HG02840 (cell line): ENCODE measurements around the gene COL4A2.
"Not testable (repeated sequence)": the region's sequence is repeated elsewhere in the genome, so short reads cannot be mapped to it uniquely, and the experiment has no call there.

Experiments used
- ATAC-seq: cut with Tn5 transposase; IDR thresholded peaks from one replicate; pipeline ENCODE4 v1.9.1; 2021; ENCODE audit warnings: mild to moderate bottlenecking, moderate library complexity, moderate number of reproducible peaks; ENCODE audit not compliant: unreplicated experiment, low FRiP score

COL4A2 gene

DNA sequence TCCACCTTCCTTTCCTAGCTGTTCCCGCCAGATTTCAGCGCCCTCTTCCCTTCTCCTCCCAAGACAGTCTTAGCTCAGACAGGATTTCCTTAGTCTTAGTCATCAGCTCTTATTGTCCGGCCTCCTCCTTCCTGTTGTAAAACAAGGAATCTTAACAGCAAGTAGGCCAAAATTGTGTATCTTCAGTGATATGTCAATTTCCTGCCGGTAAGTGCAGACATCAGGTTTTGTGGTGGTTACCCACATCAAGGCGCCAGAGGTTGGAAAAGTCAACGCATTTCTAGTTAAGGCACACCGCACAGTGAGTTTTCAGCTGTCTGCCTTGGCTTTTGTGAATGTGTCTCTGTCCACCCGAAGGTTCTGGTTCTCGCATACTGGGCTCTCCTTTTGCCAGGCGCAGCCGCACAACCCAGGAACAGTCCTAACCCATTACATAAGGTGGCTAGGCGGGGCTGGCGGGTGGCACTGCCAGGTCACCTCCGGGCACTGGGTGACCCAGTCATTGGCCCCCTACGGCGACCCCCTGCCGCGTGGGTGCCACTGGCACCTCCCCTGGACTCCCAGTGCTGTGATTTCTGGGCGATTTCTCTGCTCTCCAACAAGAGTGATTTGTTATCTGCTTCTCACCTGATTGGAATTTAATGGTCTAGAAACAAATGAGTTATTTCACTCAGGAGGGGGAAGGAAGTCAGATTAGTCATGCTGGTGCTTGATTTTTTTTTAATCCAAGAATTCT, 12.9 kb downstream of the COL4A2 start:
- ATAC-seq: no peak

DNA sequence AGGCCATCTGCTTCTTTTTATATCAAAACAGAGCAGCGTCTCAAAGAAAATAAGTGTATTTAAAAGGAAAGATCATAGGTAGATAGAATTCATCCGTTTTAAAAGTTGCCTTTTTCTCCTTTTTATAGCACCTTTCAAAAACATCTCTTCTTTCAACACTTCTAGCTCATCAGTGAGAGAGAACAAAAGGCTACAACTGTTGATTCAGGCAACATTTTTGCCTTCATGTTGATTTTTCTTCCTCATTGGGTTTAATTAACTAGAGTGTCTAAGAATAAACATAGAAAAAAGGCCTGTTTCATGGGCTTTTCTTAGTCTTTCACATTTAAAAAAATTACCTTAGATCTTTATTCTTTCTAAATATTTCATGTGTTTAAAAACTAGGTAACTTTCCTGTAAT, 13.6 kb downstream of the COL4A2 start:
- ATAC-seq: no peak

- not testable (repeated sequence) for ATAC-seq
Measured at GRCh38 chr13:110321573-110321972, 14.5 kb downstream of the COL4A2 start.

GRCh38 chr13:110322126-110322827, 15.2 kb downstream of the COL4A2 start:
- no peak for ATAC-seq

DNA sequence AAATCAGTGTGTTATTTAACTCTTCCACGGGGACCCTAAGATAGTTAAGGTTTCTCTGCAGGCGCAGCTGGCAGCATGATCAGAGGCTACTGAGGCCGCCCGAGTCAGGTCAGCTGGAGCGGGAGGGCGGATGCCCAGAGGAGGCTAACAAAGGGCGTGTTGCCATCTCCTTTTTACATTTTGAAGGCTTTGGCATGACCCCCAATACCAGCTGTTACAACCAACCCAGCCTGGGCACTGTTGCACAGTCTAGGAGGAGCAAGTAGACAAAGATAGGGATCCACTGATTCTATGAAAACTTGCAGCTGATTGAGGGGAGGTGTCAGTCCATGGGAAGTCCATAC, 15.7 kb downstream of the COL4A2 start:
- no peak for ATAC-seq

DNA sequence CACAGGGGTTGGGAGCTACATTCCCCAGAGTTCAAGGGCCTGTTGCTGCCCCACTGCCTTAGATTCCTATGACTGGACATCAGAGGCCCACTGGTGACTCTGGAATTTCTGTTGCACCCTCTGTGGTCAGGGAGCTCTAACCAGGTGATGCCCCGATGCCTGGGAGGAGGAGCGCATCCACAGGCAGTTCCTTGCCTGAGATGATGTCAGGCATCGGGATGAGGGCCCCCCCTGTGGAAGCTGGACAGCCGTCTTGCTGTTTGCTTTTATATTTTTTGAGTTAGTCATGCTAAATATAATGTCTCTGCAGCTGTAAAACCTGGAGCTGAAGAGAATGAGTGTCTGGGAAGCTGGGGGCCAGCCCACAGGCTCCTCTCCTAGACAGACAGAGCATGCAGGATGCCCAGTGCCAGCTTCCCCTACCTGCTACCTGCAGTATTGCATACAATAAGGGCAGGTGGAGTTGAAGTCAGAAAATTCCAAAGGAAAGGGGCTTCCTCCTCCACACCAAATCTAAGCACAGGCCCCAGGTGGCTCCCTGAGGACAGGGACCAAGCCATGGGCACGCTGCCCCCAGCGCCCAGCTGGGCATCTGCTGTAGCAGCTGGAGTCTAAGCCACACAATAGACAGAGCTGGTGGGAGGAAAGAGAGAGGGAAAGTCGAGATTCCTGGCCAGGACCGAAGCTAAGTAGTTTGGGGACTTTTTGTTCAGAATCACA, 16.2 kb downstream of the COL4A2 start:
- no peak for ATAC-seq

- ATAC-seq: no peak
Measured at GRCh38 chr13:110324026-110324749, 17.1 kb downstream of the COL4A2 start.

DNA sequence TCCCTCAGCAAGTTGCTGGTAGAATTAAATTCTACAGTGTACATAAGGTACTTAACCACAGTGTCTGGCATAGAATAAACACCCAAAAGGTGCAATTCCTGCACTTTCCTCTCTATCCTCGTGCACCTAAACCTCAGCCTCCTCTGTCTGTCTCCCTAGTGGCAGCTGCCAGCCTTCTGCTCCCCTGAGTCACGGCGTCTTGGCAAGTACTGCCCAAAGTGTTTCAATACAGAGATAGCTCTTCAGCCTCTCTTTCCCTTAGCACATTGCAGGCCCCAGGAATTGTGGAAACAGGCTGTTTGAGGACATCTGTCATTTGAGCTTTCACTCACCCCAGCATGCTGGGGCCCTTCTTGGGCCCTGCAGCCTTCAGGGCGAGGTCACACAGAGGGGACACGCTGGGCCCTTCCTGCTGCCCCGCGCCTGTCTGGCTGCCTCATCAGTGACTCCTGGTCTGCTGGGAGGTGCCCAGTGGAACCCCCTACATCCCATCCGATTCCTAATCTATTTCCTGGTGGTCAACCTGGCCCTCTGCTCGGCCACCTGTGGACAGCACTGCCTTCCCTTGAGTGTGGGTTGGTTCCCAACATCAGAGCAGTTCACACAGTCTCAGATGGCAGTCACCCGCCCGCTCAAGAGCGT, 19.3 kb downstream of the COL4A2 start:
- no peak for ATAC-seq

DNA sequence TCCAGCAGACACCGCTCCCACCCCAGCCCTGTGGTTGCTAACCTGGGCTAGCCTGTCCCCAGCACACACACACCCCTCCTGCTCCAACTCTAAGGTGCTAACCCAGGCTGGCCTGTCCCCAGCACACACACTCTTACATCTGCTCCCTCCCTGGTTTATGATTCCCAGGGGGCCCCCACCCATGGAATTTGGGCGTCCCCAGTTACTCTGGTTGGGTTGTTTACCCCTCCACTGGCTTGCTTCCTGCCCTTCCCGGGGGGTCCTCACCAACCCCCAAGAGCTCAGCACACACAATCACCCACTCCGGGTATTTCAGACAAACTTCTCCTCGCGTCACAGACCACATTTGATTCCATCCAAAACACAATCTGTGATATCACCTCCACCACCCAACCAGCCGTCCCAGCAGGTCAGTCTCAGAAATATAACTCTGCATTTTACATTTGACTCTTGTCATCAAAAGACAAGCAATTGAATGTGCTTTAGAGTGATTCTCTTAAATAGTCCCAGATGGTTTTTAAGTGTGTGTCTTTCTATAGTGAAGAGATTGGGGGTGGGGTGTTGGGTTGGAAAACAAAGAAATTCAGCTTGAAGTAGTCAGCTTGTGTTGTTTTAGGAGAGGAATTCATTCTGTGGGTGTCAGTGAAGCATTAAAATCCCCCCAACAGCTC, 20.1 kb downstream of the COL4A2 start:
- ATAC-seq: no peak

DNA sequence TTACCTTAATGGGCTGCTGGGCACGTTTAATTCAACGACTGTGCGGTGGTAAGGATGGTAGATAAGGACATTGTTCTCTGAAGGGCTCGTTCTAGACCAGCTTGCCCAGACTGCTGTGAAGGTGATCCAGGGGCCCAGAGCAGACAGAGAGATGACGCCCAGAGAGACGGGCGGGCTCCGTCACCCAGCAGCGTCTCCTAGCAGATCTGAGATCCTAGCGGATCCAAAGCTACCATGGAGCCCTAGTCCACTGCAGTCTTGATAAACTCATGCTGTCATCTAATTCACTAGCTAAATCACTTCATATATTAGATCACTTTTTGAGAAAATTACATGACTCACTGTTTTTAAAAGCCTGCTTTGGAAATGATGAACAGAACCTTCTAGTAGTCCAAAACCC, 21.5 kb downstream of the COL4A2 start:
- ATAC-seq: no peak

DNA sequence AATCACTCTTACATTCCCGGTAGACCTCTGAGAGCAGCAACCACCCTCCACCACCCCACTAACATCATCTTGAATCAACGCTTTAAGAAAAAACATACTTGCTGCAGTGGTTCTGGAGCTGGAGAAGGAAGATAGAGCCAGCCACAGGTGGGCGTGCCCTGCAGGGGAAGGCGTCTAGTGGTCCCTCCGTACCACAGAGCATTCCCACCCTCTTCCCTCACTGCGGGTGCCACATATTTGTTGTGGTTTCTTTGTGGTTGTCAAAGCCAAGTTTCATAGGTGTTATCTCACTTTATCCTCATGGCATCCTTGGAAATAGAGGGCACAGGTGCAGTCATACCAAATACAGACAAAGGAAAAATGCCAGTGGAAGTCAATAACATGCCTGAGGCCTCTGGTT, 22.2 kb downstream of the COL4A2 start:
- no peak for ATAC-seq

GRCh38 chr13:110329798-110330461, 22.8 kb downstream of the COL4A2 start:
- ATAC-seq: no peak

- no peak for ATAC-seq
Measured at GRCh38 chr13:110330491-110331011, 23.5 kb downstream of the COL4A2 start.

DNA sequence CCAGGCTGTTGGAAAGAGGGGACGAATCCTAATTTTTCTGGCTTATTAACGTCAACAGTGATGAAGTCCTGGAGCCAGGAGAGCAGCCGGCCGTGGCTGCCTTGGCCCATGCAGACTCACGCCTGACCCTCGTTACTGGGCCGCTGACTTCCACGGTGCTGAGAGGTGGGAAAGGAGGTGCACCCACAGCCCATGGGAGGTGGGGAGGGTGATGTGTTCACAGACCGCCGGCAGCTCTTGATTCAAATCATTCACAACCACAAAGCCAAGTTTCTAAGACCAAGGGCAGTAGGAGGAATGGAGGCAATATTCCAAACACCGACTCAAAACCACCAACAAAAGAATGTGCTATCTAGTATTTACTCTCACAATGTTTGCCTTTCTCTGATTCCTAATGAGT, 24.3 kb downstream of the COL4A2 start:
- no peak for ATAC-seq

DNA sequence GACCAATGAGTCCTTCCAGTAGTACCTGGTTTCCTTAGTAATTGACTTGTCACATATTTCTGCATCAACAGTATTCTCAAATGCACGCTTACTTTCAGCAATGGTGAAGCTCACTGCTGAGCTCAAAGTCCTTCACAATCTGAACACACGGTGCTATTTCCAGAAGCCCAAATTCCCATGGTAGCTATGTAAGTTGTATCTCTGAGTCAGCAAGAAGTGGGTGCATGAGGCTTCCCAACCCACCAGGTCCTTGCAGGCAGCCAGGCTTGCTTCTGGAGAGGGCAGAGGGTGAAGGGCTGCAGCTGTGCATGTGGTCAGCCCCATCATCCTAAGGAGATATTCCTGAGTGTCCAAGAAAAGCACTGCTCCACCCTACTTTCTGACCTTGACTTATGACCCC, 25.7 kb downstream of the COL4A2 start:
- no peak for ATAC-seq

DNA sequence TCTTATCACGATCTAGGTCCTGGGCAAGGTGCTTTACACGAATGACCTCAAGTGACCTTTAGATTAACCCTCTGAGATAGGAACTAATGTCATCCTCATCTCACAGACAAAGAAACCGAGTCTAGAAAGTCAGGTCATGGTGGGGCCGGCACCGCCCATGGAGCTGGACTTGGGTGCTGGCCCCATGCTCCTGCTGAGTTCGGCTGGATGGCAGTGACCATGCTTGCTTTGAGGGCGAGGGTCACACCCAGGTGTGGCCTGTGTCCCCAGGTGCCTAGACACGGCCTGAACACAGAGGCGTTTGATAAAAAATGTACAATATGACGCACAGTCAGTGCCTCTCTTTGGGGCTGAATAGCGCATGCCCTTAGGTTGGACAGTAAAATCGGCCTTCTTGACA, 26.8 kb downstream of the COL4A2 start:
- ATAC-seq: no peak

GRCh38 chr13:110334256-110334655, 27.2 kb downstream of the COL4A2 start:
- no peak for ATAC-seq

DNA sequence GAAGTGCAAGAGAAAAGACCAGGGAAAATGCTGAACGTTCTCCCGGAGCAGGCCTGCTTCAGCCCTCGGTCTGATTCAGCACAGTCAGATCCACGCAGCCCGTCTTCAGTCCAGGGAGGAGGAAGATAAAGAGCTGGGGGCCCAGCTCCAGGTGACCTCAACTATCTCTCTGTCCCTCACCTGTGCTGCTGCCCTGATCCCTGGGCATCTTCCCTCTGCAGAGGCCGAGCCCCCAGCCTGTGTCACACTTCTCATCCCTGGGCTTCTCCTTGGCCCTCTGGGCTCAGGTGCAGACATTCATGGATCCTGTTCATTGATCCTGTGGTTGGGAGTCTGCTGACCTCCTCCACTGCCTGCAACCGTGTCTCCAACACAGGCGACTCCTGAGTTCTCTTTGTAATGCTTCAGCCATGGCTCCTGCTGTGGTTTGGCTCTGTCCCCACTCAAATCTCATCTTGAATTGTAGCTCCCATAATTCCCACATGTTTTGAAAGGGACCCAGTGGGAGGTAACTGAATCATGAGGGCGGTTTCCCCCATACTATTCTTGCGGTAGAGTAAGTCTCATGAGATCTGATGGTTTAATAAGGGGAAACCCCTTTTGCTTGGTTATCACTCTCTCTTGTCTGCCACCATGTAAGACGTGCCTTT, 27.9 kb downstream of the COL4A2 start:
- ATAC-seq: no peak

DNA sequence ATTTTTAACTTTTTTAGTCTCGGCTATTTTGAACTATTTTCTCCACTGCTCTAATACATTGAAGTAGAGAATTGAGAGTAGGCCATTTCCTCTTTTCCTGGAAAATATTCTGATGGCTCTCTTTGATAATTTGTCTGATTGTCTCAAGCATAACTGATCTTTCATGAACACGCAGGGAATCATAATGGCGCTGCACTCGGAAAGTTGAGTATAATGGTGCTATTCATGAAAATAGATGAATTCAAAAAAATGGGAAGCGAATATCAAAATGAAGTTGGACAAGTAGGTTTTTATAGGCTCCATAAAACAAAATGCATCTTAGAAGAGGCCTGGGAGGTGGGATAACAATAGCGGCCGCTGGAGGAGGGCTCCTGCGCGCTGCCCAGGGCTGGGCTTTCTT, 29.0 kb downstream of the COL4A2 start:
- no peak for ATAC-seq
